ENCODE data around the gene AQP10.

The AQP10 gene

GRCh38 chr1:154351363-154352068 is 30.6 kb downstream of the AQP10 start:
- TF ChIP-seq TAF1 (IDR thresholded peaks at IDR 0.05; ENCODE audit: low read depth) (no peak), MAX (IDR thresholded peaks at IDR 0.05) (no peak), NFIC (IDR thresholded peaks at IDR 0.05) (no peak), USF1 (IDR thresholded peaks at IDR 0.05) (no peak), YY1 (IDR thresholded peaks at IDR 0.05; ENCODE audit: low read depth) (no peak), ZBTB7A (IDR thresholded peaks at IDR 0.05; ENCODE audit: low read depth) (no peak), EGR1 (IDR thresholded peaks at IDR 0.05) (no peak), RAD21 (IDR thresholded peaks at IDR 0.05; ENCODE audit: low read depth) (no peak), CEBPB (IDR thresholded peaks at IDR 0.05) (no peak), TEAD4 (IDR thresholded peaks at IDR 0.05) (no peak), CREB1 (IDR thresholded peaks at IDR 0.05; ENCODE audit: low read depth) (no peak), EP300 (IDR thresholded peaks at IDR 0.05; ENCODE audit: borderline replicate concordance) (no peak), REST (IDR thresholded peaks at IDR 0.05; ENCODE audit: low read depth) (no peak)

DNA sequence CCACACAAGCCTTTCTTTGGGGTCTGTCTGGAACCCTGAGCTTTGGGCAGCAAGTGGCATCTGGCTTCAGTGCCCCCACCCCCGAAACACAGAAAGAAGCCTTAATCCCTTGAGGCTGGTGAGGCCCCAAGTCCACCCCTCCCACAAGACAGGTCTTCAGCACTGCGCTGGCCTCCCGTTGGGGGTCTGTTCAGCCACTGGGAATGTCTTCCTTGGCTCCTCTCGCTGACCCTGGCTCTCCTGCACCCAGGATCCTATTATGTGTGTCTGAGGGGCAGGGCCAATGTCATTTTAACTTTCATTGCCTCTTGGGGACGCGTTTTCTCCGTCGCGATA is 31.3 kb downstream of the AQP10 start:
- TF ChIP-seq EGR1 (IDR thresholded peaks at IDR 0.05) (no peak), ZBTB7A (IDR thresholded peaks at IDR 0.05; ENCODE audit: low read depth) (no peak), MAX (IDR thresholded peaks at IDR 0.05) (no peak), NFIC (IDR thresholded peaks at IDR 0.05) (no peak), TCF12 (IDR thresholded peaks at IDR 0.05; ENCODE audit: low read depth) (no peak), USF1 (IDR thresholded peaks at IDR 0.05) (no peak), CEBPB (IDR thresholded peaks at IDR 0.05) (no peak), YY1 (IDR thresholded peaks at IDR 0.05; ENCODE audit: low read depth) (no peak), CREB1 (IDR thresholded peaks at IDR 0.05; ENCODE audit: low read depth) (no peak), TAF1 (IDR thresholded peaks at IDR 0.05; ENCODE audit: low read depth) (no peak)

GRCh38 chr1:154352581-154353459 is 31.9 kb downstream of the AQP10 start:
- no peak for TF ChIP-seq TEAD4 (IDR thresholded peaks at IDR 0.05)
- no peak for TF ChIP-seq CREB1 (IDR thresholded peaks at IDR 0.05; ENCODE audit: low read depth)

DNA sequence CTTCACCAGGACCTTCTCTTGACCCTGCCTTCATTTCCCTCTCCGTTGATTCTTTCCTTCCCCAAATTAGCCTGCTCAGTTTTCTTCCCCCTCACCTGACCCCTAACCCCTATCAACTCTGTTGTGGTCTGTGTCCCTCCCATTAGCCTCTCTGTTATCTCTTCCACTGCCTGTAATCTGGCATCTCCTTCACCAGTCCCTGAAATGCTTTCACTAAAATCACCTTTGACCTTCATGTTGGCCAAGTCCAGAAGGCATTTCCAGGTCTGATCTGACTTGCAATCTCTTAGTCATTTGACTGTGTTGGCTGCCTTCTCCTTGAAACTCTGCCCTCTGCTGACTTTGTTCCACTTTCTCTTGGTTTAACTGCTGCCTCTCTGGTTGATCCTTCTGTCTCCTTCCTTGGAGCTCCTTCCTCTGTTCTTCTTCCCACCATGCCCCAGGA is 32.6 kb downstream of the AQP10 start:
- TF ChIP-seq RAD21 (IDR thresholded peaks at IDR 0.05; ENCODE audit: low read depth) (0 out of 2 replicates have a peak, but pooled peaks have one; percentile 13), TEAD4 (IDR thresholded peaks at IDR 0.05) (no peak), USF1 (IDR thresholded peaks at IDR 0.05) (no peak)

GRCh38 chr1:154353966-154354365 is 33.1 kb downstream of the AQP10 start:
- TF ChIP-seq FOXM1 (IDR thresholded peaks at IDR 0.05; ENCODE audit: borderline replicate concordance, low read depth) (no peak), USF1 (IDR thresholded peaks at IDR 0.05) (no peak), TAF1 (IDR thresholded peaks at IDR 0.05; ENCODE audit: low read depth) (no peak), REST (IDR thresholded peaks at IDR 0.05; ENCODE audit: low read depth) (no peak), ZBTB7A (IDR thresholded peaks at IDR 0.05; ENCODE audit: low read depth) (no peak), NFIC (IDR thresholded peaks at IDR 0.05) (no peak), RAD21 (IDR thresholded peaks at IDR 0.05; ENCODE audit: low read depth) (no peak), MAX (IDR thresholded peaks at IDR 0.05) (no peak), TEAD4 (IDR thresholded peaks at IDR 0.05) (no peak), EP300 (IDR thresholded peaks at IDR 0.05; ENCODE audit: borderline replicate concordance) (no peak), CEBPB (IDR thresholded peaks at IDR 0.05) (no peak), TCF12 (IDR thresholded peaks at IDR 0.05; ENCODE audit: low read depth) (no peak), EGR1 (IDR thresholded peaks at IDR 0.05) (no peak), CREB1 (IDR thresholded peaks at IDR 0.05; ENCODE audit: low read depth) (no peak), YY1 (IDR thresholded peaks at IDR 0.05; ENCODE audit: low read depth) (no peak)

Measured in Ishikawa (cell line).